KOPT-K1 (cell line): Measurements from ENCODE around the gene TMEM117.
"Not testable (repeated sequence)": the region's sequence is repeated elsewhere in the genome, so short reads cannot be mapped to it uniquely, and the experiment has no call there.

Experiments used
- H3K27ac ChIP-seq: fragments of 200-600 bp; sonication (generic); 2 replicates; pipeline ENCODE4 v1.5.1; 2016; ENCODE audit warnings: antibody characterized with exemption, mild to moderate bottlenecking, low read depth, low read length; ENCODE audit not compliant: poor library complexity, severe bottlenecking
- H3K36me3 ChIP-seq: fragments of 200-600 bp; sonication (generic); 2 replicates; pipeline ENCODE4 v1.5.1; 2017; ENCODE audit warnings: antibody characterized with exemption, mild to moderate bottlenecking, low read length, moderate library complexity; ENCODE audit not compliant: insufficient read depth
- H3K9me3 ChIP-seq: fragments of 200-600 bp; sonication (generic); 2 replicates; pipeline ENCODE4 v1.5.1; 2017; ENCODE audit warnings: antibody characterized with exemption, low read length, mild to moderate bottlenecking; ENCODE audit not compliant: insufficient read depth, poor library complexity, severe bottlenecking

Gene TMEM117

GRCh38 chr12:43858991-43859390 lies 23.1 kb downstream of the TMEM117 start:
- no peak overlapping the region for H3K27ac ChIP-seq
- H3K9me3 ChIP-seq, result no peaks in the 10 kb centered on the region
- no peaks in the 10 kb centered on the region for H3K36me3 ChIP-seq

- Histone ChIP-seq H3K36me3 (no peaks in the 10 kb centered on the region), H3K27ac (no peak overlapping the region), H3K9me3 (no peaks in the 10 kb centered on the region)
Measured at GRCh38 chr12:43861015-43861839, 25.3 kb downstream of the TMEM117 start.

- Histone ChIP-seq H3K27ac (no peak overlapping the region), H3K9me3 (no peaks in the 10 kb centered on the region), H3K36me3 (no peaks in the 10 kb centered on the region)
Measured at GRCh38 chr12:43861840-43862150, 25.9 kb downstream of the TMEM117 start.

- Histone ChIP-seq H3K36me3 (no peaks in the 10 kb centered on the region), H3K27ac (no peak overlapping the region), H3K9me3 (no peaks in the 10 kb centered on the region)
Measured at GRCh38 chr12:43863770-43864366, 28.0 kb downstream of the TMEM117 start.

- not testable (repeated sequence) for H3K27ac ChIP-seq, H3K9me3 ChIP-seq, H3K36me3 ChIP-seq
Measured at GRCh38 chr12:43864557-43864956, 28.7 kb downstream of the TMEM117 start.

GRCh38 chr12:43869184-43869583 lies 33.3 kb downstream of the TMEM117 start:
- Histone ChIP-seq H3K27ac (no peak overlapping the region), H3K36me3 (no peaks in the 10 kb centered on the region), H3K9me3 (no peaks in the 10 kb centered on the region)

- not testable (repeated sequence) for H3K9me3 ChIP-seq, H3K27ac ChIP-seq, H3K36me3 ChIP-seq
Measured at GRCh38 chr12:43869765-43870164, 33.9 kb downstream of the TMEM117 start.

GRCh38 chr12:43871258-43871657 lies 35.4 kb downstream of the TMEM117 start:
- H3K27ac ChIP-seq, H3K9me3 ChIP-seq, H3K36me3 ChIP-seq: not testable (repeated sequence)

- Histone ChIP-seq H3K27ac (no peak overlapping the region), H3K36me3 (no peaks in the 10 kb centered on the region), H3K9me3 (peaks cover 3% of the 10 kb centered on the region)
Measured at GRCh38 chr12:43872396-43872795, 36.5 kb downstream of the TMEM117 start.

GRCh38 chr12:43878050-43878449 lies 42.2 kb downstream of the TMEM117 start:
- H3K27ac ChIP-seq, result no peak overlapping the region
- no peaks in the 10 kb centered on the region for H3K36me3 ChIP-seq
- peaks cover 3% of the 10 kb centered on the region for H3K9me3 ChIP-seq

- no peak overlapping the region for H3K27ac ChIP-seq
- H3K9me3 ChIP-seq, result no peaks in the 10 kb centered on the region
- H3K36me3 ChIP-seq, result no peaks in the 10 kb centered on the region
Measured at GRCh38 chr12:43880547-43880946, 44.7 kb downstream of the TMEM117 start.

- H3K36me3 ChIP-seq, result no peaks in the 10 kb centered on the region
- H3K9me3 ChIP-seq, result no peaks in the 10 kb centered on the region
- H3K27ac ChIP-seq, result no peak overlapping the region
Measured at GRCh38 chr12:43882578-43883178, 46.8 kb downstream of the TMEM117 start.

GRCh38 chr12:43883311-43883710 lies 47.4 kb downstream of the TMEM117 start:
- Histone ChIP-seq H3K9me3 (no peaks in the 10 kb centered on the region), H3K27ac (no peak overlapping the region), H3K36me3 (no peaks in the 10 kb centered on the region)

- Histone ChIP-seq H3K27ac (no peak overlapping the region), H3K9me3 (no peaks in the 10 kb centered on the region)
Measured at GRCh38 chr12:43883748-43884147, 47.9 kb downstream of the TMEM117 start.

GRCh38 chr12:43884683-43885410 lies 49.0 kb downstream of the TMEM117 start:
- H3K36me3 ChIP-seq, result no peaks in the 10 kb centered on the region
- no peaks in the 10 kb centered on the region for H3K9me3 ChIP-seq
- H3K27ac ChIP-seq, result no peak overlapping the region

More at GRCh38 chr12:43883748-43884147, 47.9 kb downstream of the TMEM117 start:
- no peaks in the 10 kb centered on the region for H3K36me3 ChIP-seq
